Neural crest cell (in vitro differentiated cells): ENCODE measurements around the gene NOL12. TPM values are rescaled to one million over a fixed set of nuclear protein-coding genes. Genes with fewer than 3 reads are reported as not detected.

Source experiments
- DNase-seq: peaks from one replicate; pipeline ENCODE4 v3.0.0; 2021; ENCODE audit warnings: low read depth, mixed read lengths, low spot score
- H3K27ac Mint-ChIP-seq: one replicate; pipeline ENCODE4 v1.8.0; 2021; ENCODE audit warnings: mild to moderate bottlenecking, mixed read lengths; ENCODE audit not compliant: unreplicated experiment
- H3K27me3 Mint-ChIP-seq: 2 replicates; pipeline ENCODE4 v1.8.0; 2021; ENCODE audit warnings: low read depth, mild to moderate bottlenecking, mixed read lengths
- H3K36me3 Mint-ChIP-seq: 2 replicates; pipeline ENCODE4 v1.8.0; 2021; ENCODE audit warnings: low read depth, mild to moderate bottlenecking, mixed read lengths
- H3K4me1 Mint-ChIP-seq: 2 replicates; pipeline ENCODE4 v1.8.0; 2021; ENCODE audit warnings: mixed read lengths
- H3K4me3 Mint-ChIP-seq: one replicate; pipeline ENCODE4 v1.8.0; 2021; ENCODE audit warnings: mild to moderate bottlenecking, mixed read lengths
- H3K9me3 Mint-ChIP-seq: 2 replicates; pipeline ENCODE4 v1.8.0; 2021; ENCODE audit warnings: mixed read lengths
- total RNA-seq: library from RNA; stranded (reverse); gene quantifications from 2 replicates; pipeline ENCODE4 v1.2.1, GENCODE V29; 2021
- TF ChIP-seq, protein P1 (sequence below): fragments of 200-600 bp; sonication (generic); conservative IDR thresholded peaks from 2 replicates; pipeline ENCODE4 v1.5.0; 2021; ENCODE audit warnings: antibody characterized with exemption, mild to moderate bottlenecking

Gene NOL12
- total RNA-seq, 1 donor from 2014 or later, result 43.3 TPM

DNA sequence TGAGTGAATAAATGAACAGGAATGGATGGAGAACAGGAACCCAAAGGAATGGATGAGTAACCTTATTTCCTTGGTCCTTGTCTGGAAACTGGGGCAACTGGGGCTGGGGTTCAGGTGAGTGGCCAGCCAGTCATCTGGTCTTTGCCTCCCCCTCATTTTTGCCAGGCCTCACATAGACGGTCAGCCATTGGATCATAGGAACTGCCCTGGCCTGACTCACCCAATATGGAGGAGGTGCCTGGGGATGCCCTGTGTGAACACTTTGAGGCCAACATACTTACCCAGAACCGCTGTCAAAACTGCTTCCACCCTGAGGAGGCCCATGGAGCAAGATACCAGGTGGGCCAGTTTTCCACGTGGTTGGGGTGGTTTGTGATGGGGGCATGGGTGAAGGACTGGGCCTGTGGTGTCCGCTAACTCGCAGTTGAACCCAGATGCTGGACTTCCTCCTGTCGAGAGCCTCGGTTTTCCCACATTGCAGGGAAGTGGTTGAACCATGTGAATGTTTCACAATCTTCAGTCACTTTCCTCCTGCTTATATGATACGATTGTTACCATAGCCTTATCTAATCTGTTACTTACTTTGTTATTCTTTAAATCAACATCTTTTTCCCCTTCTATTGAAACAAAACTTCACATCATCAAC lies 15.1 kb downstream of the NOL12 start:
- Mint-ChIP-seq H3K4me1 (peaks cover 11% of the 10 kb centered on the region), H3K27me3 (no peaks in the 10 kb centered on the region), H3K27ac (no peak overlapping the region), H3K9me3 (no peaks in the 10 kb centered on the region), H3K4me3 (no peak overlapping the region), H3K36me3 (peaks cover 3% of the 10 kb centered on the region)
- TF ChIP-seq, protein P1, sequence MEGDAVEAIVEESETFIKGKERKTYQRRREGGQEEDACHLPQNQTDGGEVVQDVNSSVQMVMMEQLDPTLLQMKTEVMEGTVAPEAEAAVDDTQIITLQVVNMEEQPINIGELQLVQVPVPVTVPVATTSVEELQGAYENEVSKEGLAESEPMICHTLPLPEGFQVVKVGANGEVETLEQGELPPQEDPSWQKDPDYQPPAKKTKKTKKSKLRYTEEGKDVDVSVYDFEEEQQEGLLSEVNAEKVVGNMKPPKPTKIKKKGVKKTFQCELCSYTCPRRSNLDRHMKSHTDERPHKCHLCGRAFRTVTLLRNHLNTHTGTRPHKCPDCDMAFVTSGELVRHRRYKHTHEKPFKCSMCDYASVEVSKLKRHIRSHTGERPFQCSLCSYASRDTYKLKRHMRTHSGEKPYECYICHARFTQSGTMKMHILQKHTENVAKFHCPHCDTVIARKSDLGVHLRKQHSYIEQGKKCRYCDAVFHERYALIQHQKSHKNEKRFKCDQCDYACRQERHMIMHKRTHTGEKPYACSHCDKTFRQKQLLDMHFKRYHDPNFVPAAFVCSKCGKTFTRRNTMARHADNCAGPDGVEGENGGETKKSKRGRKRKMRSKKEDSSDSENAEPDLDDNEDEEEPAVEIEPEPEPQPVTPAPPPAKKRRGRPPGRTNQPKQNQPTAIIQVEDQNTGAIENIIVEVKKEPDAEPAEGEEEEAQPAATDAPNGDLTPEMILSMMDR, result no peak
- no peak for DNase-seq

DNA sequence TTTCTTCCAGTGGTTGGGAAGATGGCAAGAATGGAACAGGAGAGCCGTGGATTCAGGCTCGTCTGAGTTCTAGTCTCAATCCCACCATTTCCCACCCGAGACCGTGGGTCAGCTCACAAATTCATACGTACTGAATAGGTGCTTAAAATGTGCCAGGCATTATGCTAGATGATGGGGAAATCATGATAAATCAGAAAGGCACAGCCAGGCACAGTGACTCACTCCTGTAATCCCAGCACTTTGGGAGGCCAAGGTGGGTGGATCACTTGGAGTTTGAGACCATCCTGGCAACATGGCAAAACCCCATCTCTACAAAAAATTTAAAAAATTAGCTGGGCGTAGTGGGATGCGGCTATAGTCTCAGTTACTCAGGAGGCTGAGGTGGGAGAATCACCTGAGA lies 17.8 kb downstream of the NOL12 start:
- Mint-ChIP-seq H3K27ac (no peak overlapping the region), H3K36me3 (peaks cover 3% of the 10 kb centered on the region)

DNA sequence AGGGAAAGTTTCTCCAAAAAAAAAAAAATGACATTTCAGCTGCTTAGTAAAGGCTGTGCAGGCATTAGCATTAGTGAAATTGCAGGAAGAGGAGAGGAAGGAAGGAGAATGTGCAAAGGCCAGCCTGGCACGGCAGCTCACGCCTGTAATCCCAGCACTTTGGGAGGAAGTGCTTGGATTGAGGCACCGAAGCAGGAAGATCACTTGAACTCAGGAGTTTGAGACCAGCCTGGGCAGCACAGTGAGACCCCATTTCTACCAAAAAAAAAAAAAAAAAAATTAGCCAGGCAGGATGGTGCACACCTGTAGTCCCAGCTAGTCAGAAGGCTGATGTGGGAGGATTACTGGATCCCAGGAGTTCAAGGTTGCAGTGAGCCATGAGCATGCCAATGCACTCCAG lies 18.5 kb downstream of the NOL12 start:
- no peaks in the 10 kb centered on the region for H3K27me3 Mint-ChIP-seq
- DNase-seq, result no peak
- no peak overlapping the region for H3K4me3 Mint-ChIP-seq
- H3K4me1 Mint-ChIP-seq, result no peaks in the 10 kb centered on the region
- no peak overlapping the region for H3K27ac Mint-ChIP-seq
- TF ChIP-seq, protein P1, result no peak
- no peaks in the 10 kb centered on the region for H3K9me3 Mint-ChIP-seq
- H3K36me3 Mint-ChIP-seq, result peaks cover 3% of the 10 kb centered on the region

More for the DNA sequence above, 17.8 kb downstream of the NOL12 start:
- Mint-ChIP-seq H3K9me3 (no peaks in the 10 kb centered on the region), H3K4me1 (no peaks in the 10 kb centered on the region), H3K27me3 (no peaks in the 10 kb centered on the region), H3K4me3 (no peak overlapping the region)
- TF ChIP-seq, protein P1, result no peak
- DNase-seq, result no peak

DNA sequence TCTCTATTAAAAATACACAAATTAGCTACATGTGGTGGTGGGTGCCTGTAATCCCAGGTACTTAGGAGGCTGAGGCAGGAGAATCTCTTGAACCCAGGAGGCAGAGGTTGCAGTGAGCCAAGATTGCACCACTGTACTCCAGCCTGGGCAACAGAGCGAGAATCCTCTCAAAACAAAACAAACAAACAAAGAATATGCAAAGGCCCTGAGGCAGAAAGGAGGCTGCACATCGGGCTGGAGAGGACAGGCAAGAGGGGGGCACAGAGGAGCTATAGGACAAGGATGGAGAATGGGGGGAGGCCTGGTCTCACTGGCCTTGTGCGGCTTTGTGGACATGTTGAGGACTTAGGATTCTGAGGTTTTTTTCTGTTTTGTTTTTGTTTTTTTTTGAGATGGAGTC lies 19.1 kb downstream of the NOL12 start:
- Mint-ChIP-seq H3K27ac (no peak overlapping the region), H3K4me1 (no peaks in the 10 kb centered on the region), H3K4me3 (no peak overlapping the region), H3K27me3 (no peaks in the 10 kb centered on the region), H3K9me3 (no peaks in the 10 kb centered on the region), H3K36me3 (peaks cover 3% of the 10 kb centered on the region)
- TF ChIP-seq, protein P1, result no peak
- no peak for DNase-seq

DNA sequence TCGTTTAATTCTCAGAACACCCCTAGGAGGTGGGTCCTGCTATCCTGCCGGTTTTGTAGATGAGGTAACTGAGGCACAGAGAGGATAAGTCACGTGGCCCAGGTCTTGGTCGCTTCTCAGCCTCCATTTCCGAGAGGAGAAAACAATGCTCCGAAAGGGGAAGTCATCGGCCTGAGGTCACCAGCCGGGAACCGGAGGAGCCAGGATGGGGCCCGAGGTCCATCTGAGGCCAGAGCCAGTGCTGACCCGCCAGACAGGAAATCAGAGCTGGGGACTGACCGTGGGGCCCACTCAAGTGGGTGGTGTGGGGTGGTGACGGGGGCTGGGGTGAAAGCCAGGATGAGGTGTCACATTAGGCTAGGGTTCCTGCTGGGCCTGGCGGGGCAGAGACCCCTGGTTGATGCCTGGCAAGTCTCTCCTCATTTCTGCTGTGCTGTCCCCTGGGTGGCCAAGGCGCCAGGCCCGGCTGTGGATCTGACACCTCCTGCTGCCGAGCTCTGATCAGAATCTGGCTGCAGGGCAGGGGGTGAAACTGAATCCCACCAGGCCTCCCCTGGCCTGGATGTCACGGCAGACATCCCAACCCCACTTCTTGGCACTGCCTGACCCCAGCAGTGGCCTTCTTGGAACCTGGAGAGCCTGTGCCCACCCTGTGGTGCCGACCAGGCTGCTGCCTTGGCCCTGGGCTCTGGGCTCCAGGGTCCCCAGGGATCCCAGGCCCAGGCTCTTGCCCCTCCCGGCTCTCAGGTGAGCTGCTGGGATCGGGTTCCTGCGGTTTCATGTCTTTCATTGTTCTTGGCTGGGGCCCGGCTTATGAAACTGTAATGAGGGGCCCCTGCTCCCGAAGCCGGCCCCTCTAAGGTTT lies 22.7 kb downstream of the NOL12 start:
- no peak for DNase-seq
- TF ChIP-seq, protein P1, result no peak
- no peaks in the 10 kb centered on the region for H3K9me3 Mint-ChIP-seq
- H3K27me3 Mint-ChIP-seq, result no peaks in the 10 kb centered on the region
- H3K36me3 Mint-ChIP-seq, result peaks cover 3% of the 10 kb centered on the region
- H3K4me1 Mint-ChIP-seq, result no peaks in the 10 kb centered on the region
- peak overlapping the region; percentile 57 for H3K27ac Mint-ChIP-seq
- no peak overlapping the region for H3K4me3 Mint-ChIP-seq
